K562 (cell line): Measurements from ENCODE around the gene DIP2C. TPM values are rescaled to one million over a fixed set of nuclear protein-coding genes. Genes with fewer than 3 reads are reported as not detected.

Experiments
- ATAC-seq: fragments of 200-7000 bp; cut with Tn5 transposase; 3 replicates; pipeline ENCODE4 v1.9.1; 2020; ENCODE audit warnings: moderate library complexity
- BruUV-seq: library from RNA; stranded (reverse); fragments of 400-500 nt; replicated peaks from 2 replicates; lab custom pipeline; 2021; lab: Mats Ljungman, UMichigan
- CTCF ChIA-PET: fragments of 300-600 bp; formaldehyde crosslinking; extraction: SDS; loops from one replicate; lab custom pipeline; 2021; ENCODE audit warnings: low intra/inter-chr PET ratio; lab: Yijun Ruan, JAX
- POLR2A ChIA-PET: fragments of 300-600, 350-650 bp; sonication (Branson Sonifier 250); formaldehyde crosslinking; extraction: SDS; loops from one replicate; lab custom pipeline; 2021; ENCODE audit warnings: antibody characterized with exemption, inconsistent platforms; lab: Yijun Ruan, JAX
- DNase-seq, 4 experiments: peaks; one replicate each; pipeline versions ENCODE4 v3.0.0 to v3.0.0-alpha.2; 2011 to 2018; ENCODE audit warnings: low spot score in 3 of 4, mixed read lengths in 3 of 4; ENCODE audit errors: extremely low read depth in 1 of 4
- FAIRE-seq: peaks from 2 replicates; lab custom pipeline; 2011; peaks lifted over from hg19 to GRCh38; lab: Jason Lieb, UNC
- H2AFZ ChIP-seq: 2 replicates; pipeline ENCODE4 v1.6.0; 2011; ENCODE audit warnings: low read depth, low read length, control low read depth, inconsistent platforms
- H3K27ac ChIP-seq: fragments of 200-600 bp; 3 replicates; pipeline ENCODE4 v1.8.0; 2011; ENCODE audit warnings: low read depth, mild to moderate bottlenecking, control low read depth, inconsistent platforms, low read length, moderate library complexity, mixed read lengths; ENCODE audit errors: extremely low read depth
- H3K27me3 ChIP-seq, 2 experiments: fragments of 300-600 bp in 1 of 2; 2 replicates in 1 of 2; 3 replicates in 1 of 2; pipeline versions ENCODE4 v1.6.0 to v1.8.0; 2011; ENCODE audit warnings: inconsistent platforms in 2 of 2, low read length in 2 of 2, mild to moderate bottlenecking in 1 of 2, mixed read lengths in 1 of 2, moderate library complexity in 1 of 2; ENCODE audit not compliant: control insufficient read depth in 2 of 2, insufficient read depth in 2 of 2
- H3K36me3 ChIP-seq: fragments of 300-600 bp; 3 replicates; pipeline ENCODE4 v1.8.0; 2011; ENCODE audit warnings: mild to moderate bottlenecking, low read length, inconsistent platforms; ENCODE audit not compliant: control insufficient read depth, insufficient read depth
- H3K4me1 ChIP-seq, 2 experiments: fragments of 200-600 bp in 1 of 2; replicated peaks in 1 of 2; 2 replicates in 1 of 2; 3 replicates in 1 of 2; pipeline versions ENCODE4 v1.5.1 to v1.8.0; 2011; ENCODE audit warnings: inconsistent platforms in 2 of 2, low read length in 2 of 2, mild to moderate bottlenecking in 1 of 2, mixed read lengths in 1 of 2, moderate library complexity in 1 of 2; ENCODE audit not compliant: control insufficient read depth in 2 of 2, insufficient read depth in 2 of 2
- H3K4me2 ChIP-seq: 2 replicates; pipeline ENCODE4 v1.6.1; 2011; ENCODE audit warnings: low read length, control low read depth, inconsistent platforms, mixed read lengths; ENCODE audit not compliant: insufficient read depth
- H3K4me3 ChIP-seq: fragments of 200-600 bp; sonication (generic), shearing (Covaris generic); 2 replicates; pipeline ENCODE4 v1.5.1; 2016; ENCODE audit warnings: control low read depth, inconsistent platforms
- H3K79me2 ChIP-seq: fragments of 200-600 bp; 3 replicates; pipeline ENCODE4 v1.8.0; 2011; ENCODE audit warnings: low read length, inconsistent platforms; ENCODE audit not compliant: control insufficient read depth, insufficient read depth
- H3K9ac ChIP-seq, 2 experiments: 2 replicates each; pipeline versions ENCODE4 v1.6.0 to v1.6.1; 2011; ENCODE audit warnings: low read depth in 2 of 2, low read length in 2 of 2, control low read depth in 1 of 2, inconsistent platforms in 1 of 2, mild to moderate bottlenecking in 1 of 2, mixed read lengths in 1 of 2; ENCODE audit not compliant: insufficient read depth in 1 of 2
- H3K9me1 ChIP-seq: one replicate; pipeline ENCODE4 v1.6.0; 2011; ENCODE audit warnings: inconsistent platforms, mild to moderate bottlenecking, low read length, moderate library complexity; ENCODE audit not compliant: control insufficient read depth, insufficient read depth
- H3K9me3 ChIP-seq: replicated peaks from 2 replicates; pipeline ENCODE4 v1.5.1; 2011; ENCODE audit warnings: low read depth, low read length, inconsistent platforms; ENCODE audit not compliant: control insufficient read depth, insufficient read depth
- H4K20me1 ChIP-seq: replicated peaks from 2 replicates; pipeline ENCODE4 v1.6.1; 2011; ENCODE audit warnings: low read length, inconsistent platforms, mixed read lengths; ENCODE audit not compliant: control insufficient read depth, insufficient read depth
- MITF ChIP-seq: IDR thresholded peaks from 2 replicates; pipeline ENCODE4 v1.6.1; 2014; ENCODE audit warnings: antibody characterized with exemption
- MTF1 ChIP-seq: fragments of 250-450 bp; sonication (Bioruptor Pico); IDR thresholded peaks from 2 replicates; pipeline ENCODE4 v1.9.0; 2021; ENCODE audit warnings: moderate library complexity, mild to moderate bottlenecking, inconsistent platforms, borderline replicate concordance
- MYC ChIP-seq, 2 experiments: fragments of 250-450 bp in 1 of 2; sonication (Bioruptor Pico) in 1 of 2; IDR thresholded peaks; 2 replicates each; pipeline versions ENCODE4 v1.5.1 to v1.6.1; 2012 to 2021; ENCODE audit warnings: low read depth in 2 of 2, borderline replicate concordance in 1 of 2, improper control_type of control experiment in 1 of 2, low read length in 1 of 2, mild to moderate bottlenecking in 1 of 2, moderate library complexity in 1 of 2
- NR1H2 ChIP-seq: sonication (generic); formaldehyde crosslinking; IDR thresholded peaks from 2 replicates; pipeline ENCODE4 v1.4.0; 2020; ENCODE audit warnings: mild to moderate bottlenecking, missing genetic modification reagents
- PKNOX1 ChIP-seq: fragments of 450-650 bp; IDR thresholded peaks from 2 replicates; pipeline ENCODE4 v1.6.1; 2016
- SRSF3 ChIP-seq: fragments of 200-400 bp; formaldehyde crosslinking; IDR thresholded peaks from 2 replicates; pipeline ENCODE4 v1.6.1; 2016; ENCODE audit warnings: mild to moderate bottlenecking, low read length, moderate library complexity; ENCODE audit not compliant: insufficient read depth
- ZNF436 ChIP-seq: fragments of 250-450, 450-650 bp; sonication (Bioruptor Pico); formaldehyde crosslinking; IDR thresholded peaks from 2 replicates; pipeline ENCODE4 v1.7.0; 2020; ENCODE audit warnings: mild to moderate bottlenecking
- WGBS: fragments of 100-300 bp; shearing (Covaris generic); methylation state at CpG from one replicate; pipeline ENCODE4 v1.1.6; 2016; ENCODE audit warnings: low coverage, mixed read lengths; ENCODE audit not compliant: insufficient coverage; ENCODE audit errors: missing lambda C conversion rate; 5-methylcytosine and 5-hydroxymethylcytosine counted together
- in situ Hi-C: fragments of 300-500 bp; cut with MboI; formaldehyde crosslinking; loops from 4 replicates; pipeline ENCODE4 v1.15.0; 2018; ENCODE audit warnings: inconsistent platforms, mixed read lengths
- intact Hi-C: fragments of 100-400 bp; cut with micrococcal nuclease; formaldehyde crosslinking; loops from 2 replicates; pipeline ENCODE4 v1.14.2; 2022
- polyA plus RNA-seq, 8 experiments: library from polyadenylated mRNA; depleted of rRNA in 4 of 8; stranded (reverse) in 5 of 8; unstranded in 3 of 8; fragments of >200 nt; fragmentation: Nextera tagmentation in 2 of 8; fragmentation: Illumina TruSeq in 1 of 8; extraction: Ambion mirVana in 2 of 8; extraction: Trizol in 1 of 8; gene quantifications; 2 replicates each; pipeline versions ENCODE4 v1.2.1 to v1.2.3, GENCODE V29; 2011 to 2014; ENCODE audit warnings: inconsistent platforms in 1 of 8, missing spikeins in 1 of 8
- total RNA-seq, 7 experiments: library from RNA; depleted of rRNA in 6 of 7; stranded (reverse); fragments of >200 nt in 6 of 7; fragmentation: Illumina TruSeq in 2 of 7; extraction: Trizol in 2 of 7; gene quantifications; 2 replicates each; pipeline versions ENCODE4 v1.2.1 to v1.2.3, GENCODE V29; 2011 to 2021; ENCODE audit warnings: low replicate concordance in 1 of 7

Gene DIP2C
- total and polyA plus RNA-seq, 9 of the 15 experiments (the other 6 are each of a cell fraction or from before 2014, with no cell fraction given), result 0.01 TPM; not detected in 8

GRCh38 chr10:517872-518475, 171.5 kb downstream of the DIP2C start:
- FAIRE-seq, result no peak
- no peak for DNase-seq
- Histone ChIP-seq H3K4me2 (no peak overlapping the region), H3K9ac (no peak overlapping the region), H3K79me2 (no peaks in the 10 kb centered on the region)
- ATAC-seq, result no peak
- TF ChIP-seq MTF1 (CRISPR knock-in tag) (no peak), NR1H2 (CRISPR knock-in tag) (no peak), ZNF436 (CRISPR knock-in tag) (no peak), MYC (IDR thresholded peaks at IDR 0.05; ENCODE audit: low read depth, low read length) (no peak), MYC (CRISPR knock-in tag; IDR thresholded peaks at IDR 0.05; ENCODE audit: borderline replicate concordance, low read depth) (no peak), PKNOX1 (no peak), SRSF3 (no peak), MITF (no peak)
- TF ChIP-seq, all 486 proteins: peak for 0
- no peak overlapping the region for H3K27ac ChIP-seq
- in situ Hi-C loops, result no loop called here
- intact Hi-C loops, result no loop called here
- CTCF ChIA-PET, result no interaction called here
- no peak overlapping the region for H2AFZ ChIP-seq
- no peak overlapping the region for H3K4me3 ChIP-seq
- H3K9me3 ChIP-seq, result no peaks in the 10 kb centered on the region
- H3K27me3 ChIP-seq, result peaks cover 24 to 46% of the 10 kb centered on the region in 2 experiments; a peak in 4 of 5 replicates
- H3K36me3 ChIP-seq, result no peaks in the 10 kb centered on the region
- POLR2A ChIA-PET, result interaction anchor here (1.1 kb wide), 1 partner anchor 20 kb away, joined by 3 read pairs; no protein-coding TSS in a partner anchor
- H4K20me1 ChIP-seq, result no peaks in the 10 kb centered on the region
- WGBS, result under 1% methylated on average over 15 of the region's 15 CpGs
- H3K9me1 ChIP-seq, result no peaks in the 10 kb centered on the region
- peaks cover 0 to 3% of the 10 kb centered on the region in 2 experiments; a peak in 1 of 5 replicates for H3K4me1 ChIP-seq
- no TSS peak for BruUV-seq
